GM20000 (cell line): ENCODE results near the gene NALF2.

Source experiments
- DNase-seq: peaks from one replicate; pipeline ENCODE4 v3.0.0; 2012; ENCODE audit warnings: low spot score
- CTCF ChIP-seq: IDR thresholded peaks from 2 replicates; pipeline ENCODE4 v1.5.1; 2012; ENCODE audit warnings: mild to moderate bottlenecking, control low read depth; ENCODE audit errors: extremely low read depth, missing control alignments

NALF2 gene

DNA sequence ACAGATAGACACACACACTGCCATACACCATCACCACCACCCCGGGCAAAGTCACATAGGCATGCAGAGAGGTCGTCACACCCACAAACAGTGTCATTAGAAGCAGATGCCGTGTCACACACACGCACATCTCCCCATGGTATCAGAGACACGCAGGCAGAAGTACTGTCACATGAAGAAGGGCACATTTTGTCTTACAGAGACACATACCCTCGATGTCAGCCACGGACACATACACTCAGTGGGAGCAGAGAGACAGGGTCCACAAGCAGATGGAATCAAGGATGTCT lies 3.3 kb downstream of the NALF2 start:
- no peak for TF ChIP-seq CTCF
- no peak for DNase-seq

DNA sequence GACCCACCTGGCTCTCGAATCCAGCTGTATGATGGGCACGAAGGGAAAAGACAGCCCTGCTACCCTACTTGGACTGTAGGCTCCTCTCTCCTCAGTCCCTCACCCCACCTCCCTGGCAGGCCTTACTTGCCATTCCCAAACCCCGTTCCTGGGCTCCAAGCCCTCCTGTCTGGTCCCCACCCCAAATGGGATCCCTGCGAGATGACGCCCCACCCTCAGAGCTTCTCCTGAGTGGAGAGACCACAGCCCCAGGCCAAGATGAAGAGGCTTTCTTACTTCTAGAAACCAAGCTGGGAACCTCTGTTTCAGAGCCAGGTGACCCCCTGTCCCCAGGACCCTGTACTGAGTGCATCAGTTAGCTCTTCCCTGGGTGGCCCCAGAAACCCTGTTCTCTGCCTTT lies 4.5 kb downstream of the NALF2 start:
- DNase-seq = no peak
- no peak for TF ChIP-seq CTCF

DNA sequence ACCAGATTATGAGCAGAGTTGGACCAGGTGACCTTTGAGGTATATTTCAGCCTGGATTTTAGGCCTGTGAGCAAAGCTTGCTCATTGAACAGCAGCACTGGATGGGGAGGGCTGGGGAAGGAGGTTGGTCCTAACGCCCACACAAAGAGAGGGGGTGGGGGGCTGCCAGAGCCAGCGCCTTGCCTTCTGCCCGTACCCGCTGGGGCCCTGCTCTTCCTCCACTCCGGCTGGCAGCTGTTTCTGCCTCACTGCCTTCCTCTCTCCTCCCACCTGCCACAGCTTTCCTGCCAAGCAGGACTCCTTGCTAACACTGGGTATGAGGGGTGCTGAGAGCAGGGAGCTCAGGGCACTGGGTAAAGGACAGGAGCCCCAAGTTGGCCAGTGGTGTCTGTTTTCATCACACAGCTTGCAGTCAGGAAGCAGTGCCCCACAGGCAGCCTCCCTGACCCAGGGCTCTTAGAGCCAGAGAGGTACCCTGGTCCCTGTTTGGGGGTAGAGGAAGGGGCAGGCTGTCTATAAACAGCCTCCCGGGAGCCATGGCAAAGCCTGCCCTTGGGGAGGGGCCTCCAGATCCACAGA lies 6.1 kb downstream of the NALF2 start:
- no peak for TF ChIP-seq CTCF
- DNase-seq = no peak

- no peak for DNase-seq
- no peak for TF ChIP-seq CTCF
These were observed 6.9 kb downstream of the NALF2 start for GRCh38 chrX:69510914-69511513.

GRCh38 chrX:69522052-69522451 lies 17.9 kb downstream of the NALF2 start:
- no peak for DNase-seq
- no peak for TF ChIP-seq CTCF

GRCh38 chrX:69523314-69523713 lies 19.2 kb downstream of the NALF2 start:
- TF ChIP-seq CTCF = no peak
- no peak for DNase-seq

DNA sequence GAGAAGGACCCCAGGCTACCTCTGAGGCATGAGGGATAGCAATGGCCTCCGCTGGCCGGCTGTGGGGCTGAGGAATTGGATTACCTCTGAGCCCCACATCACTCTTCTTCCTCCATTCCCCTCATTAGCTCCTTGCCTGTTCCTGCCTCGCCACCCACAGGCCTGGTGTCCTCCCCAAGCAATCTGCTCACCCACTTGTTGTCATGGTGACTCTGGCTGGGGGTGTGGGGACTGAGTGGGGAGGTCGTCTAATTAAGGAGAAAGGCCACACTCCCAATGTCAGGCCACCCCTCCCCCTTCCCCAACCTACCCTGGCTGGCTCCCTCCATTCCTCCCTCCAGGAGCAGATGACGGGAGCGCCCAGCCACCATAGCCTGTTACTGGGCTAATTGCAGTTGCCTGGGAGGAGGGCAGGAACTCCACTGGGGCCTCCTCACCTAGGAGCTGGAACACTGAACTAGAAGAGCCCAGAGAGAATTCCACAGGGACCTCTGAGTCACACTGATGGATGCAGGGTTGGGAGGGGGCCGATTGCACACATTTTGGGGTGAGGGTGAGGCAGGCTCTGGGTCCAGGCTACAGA lies 20.7 kb downstream of the NALF2 start:
- TF ChIP-seq CTCF = no peak
- DNase-seq = no peak
